ENCODE data around the gene UBE2E3.
"Not testable (repeated sequence)": the region's sequence is repeated elsewhere in the genome, so short reads cannot be mapped to it uniquely, and the experiment has no call there.

The UBE2E3 gene

GRCh38 chr2:181074457-181074856, 94.1 kb downstream of the UBE2E3 start:
- DNase-seq (ENCODE audit: low read depth): no peak

- DNase-seq (ENCODE audit: low read depth): no peak
These were observed 96.3 kb downstream of the UBE2E3 start for GRCh38 chr2:181076658-181077057.

- no peak for DNase-seq (ENCODE audit: low read depth)
These were observed 96.8 kb downstream of the UBE2E3 start for GRCh38 chr2:181077128-181077709.

GRCh38 chr2:181083140-181083539, 102.7 kb downstream of the UBE2E3 start:
- DNase-seq (ENCODE audit: low read depth): no peak

GRCh38 chr2:181085734-181086133, 105.3 kb downstream of the UBE2E3 start:
- DNase-seq (ENCODE audit: low read depth): no peak

GRCh38 chr2:181091920-181092319, 111.5 kb downstream of the UBE2E3 start:
- not testable (repeated sequence) for DNase-seq (ENCODE audit: low read depth)

GRCh38 chr2:181095486-181095885, 115.1 kb downstream of the UBE2E3 start:
- DNase-seq (ENCODE audit: low read depth): no peak

- no peak for DNase-seq (ENCODE audit: low read depth)
These were observed 123.3 kb downstream of the UBE2E3 start for GRCh38 chr2:181103659-181104058.

GRCh38 chr2:181104512-181105115, 124.2 kb downstream of the UBE2E3 start:
- DNase-seq (ENCODE audit: low read depth): no peak

- DNase-seq (ENCODE audit: low read depth): no peak
These were observed 125.2 kb downstream of the UBE2E3 start for GRCh38 chr2:181105562-181105961.

- no peak for DNase-seq (ENCODE audit: low read depth)
These were observed 125.8 kb downstream of the UBE2E3 start for GRCh38 chr2:181106229-181106628.

GRCh38 chr2:181106789-181107627, 126.6 kb downstream of the UBE2E3 start:
- no peak for DNase-seq (ENCODE audit: low read depth)

GRCh38 chr2:181107628-181107945, 127.2 kb downstream of the UBE2E3 start:
- no peak for DNase-seq (ENCODE audit: low read depth)

- no peak for DNase-seq (ENCODE audit: low read depth)
These were observed 130.7 kb downstream of the UBE2E3 start for GRCh38 chr2:181111059-181111458.

GRCh38 chr2:181112916-181113315, 132.5 kb downstream of the UBE2E3 start:
- DNase-seq (ENCODE audit: low read depth): no peak

Measured in activated gamma-delta T cell treated with anti-CD3 and anti-CD28 coated beads, Interleukin-2, amount 50 U/mL, for 16 hours (primary cell).